ENCODE data around the gene RND1. TPM values are rescaled to one million over a fixed set of nuclear protein-coding genes. Genes with fewer than 3 reads are reported as not detected.

RND1 gene
- total and polyA plus RNA-seq, 2 of the 13 experiments (the other 11 are each of a cell fraction or from before 2014, with no cell fraction given): 1.8 to 1.9 TPM

- TF ChIP-seq SNAPC4 (CRISPR knock-in tag; IDR thresholded peaks at IDR 0.05) (no peak), ZNF234 (CRISPR knock-in tag; conservative IDR thresholded peaks at IDR 0.05) (no peak), KDM2A (CRISPR knock-in tag; IDR thresholded peaks at IDR 0.05; ENCODE audit: borderline replicate concordance, low read depth) (no peak; the same call in 1 of the 2 replicates), PITX1 (CRISPR knock-in tag; IDR thresholded peaks at IDR 0.05) (no peak), ZNF607 (CRISPR knock-in tag; IDR thresholded peaks at IDR 0.05; ENCODE audit: borderline replicate concordance) (no peak), KLF9 (CRISPR knock-in tag; IDR thresholded peaks at IDR 0.05; ENCODE audit: low read depth) (peak; percentile 38; the same call in 1 of the 2 replicates), SP2 (CRISPR knock-in tag; IDR thresholded peaks at IDR 0.05) (peak; percentile 76), ZNF710 (CRISPR knock-in tag; IDR thresholded peaks at IDR 0.05; ENCODE audit: borderline replicate concordance) (no peak; the same call in 1 of the 2 replicates), PCBP2 (optimal IDR thresholded peaks at IDR 0.05; ENCODE audit: low read depth, low read length, poor library complexity, severe bottlenecking) (no peak), RBAK (CRISPR knock-in tag; IDR thresholded peaks at IDR 0.05) (no peak), ZNF510 (CRISPR knock-in tag; IDR thresholded peaks at IDR 0.05; ENCODE audit: low read depth) (peak; percentile 82; the same call in 1 of the 2 replicates), FOXP1 (IDR thresholded peaks at IDR 0.05) (no peak), FOXP1 (CRISPR knock-in tag; IDR thresholded peaks at IDR 0.05) (no peak), ARNT (IDR thresholded peaks at IDR 0.05) (no peak), GLI4 (CRISPR knock-in tag; IDR thresholded peaks at IDR 0.05; ENCODE audit: borderline replicate concordance) (peak; percentile 63; the same call in 1 of the 2 replicates), ZNF124 (CRISPR knock-in tag; IDR thresholded peaks at IDR 0.05) (no peak), GABPB1 (CRISPR knock-in tag; IDR thresholded peaks at IDR 0.05) (peak; percentile 52; the same call in 1 of the 2 replicates), PHF5A (CRISPR knock-in tag; IDR thresholded peaks at IDR 0.05; ENCODE audit: low read depth, unreplicated experiment) (no peak), BCL3 (CRISPR knock-in tag; IDR thresholded peaks at IDR 0.05) (peak; percentile 26; the same call in 1 of the 2 replicates), ZBTB8A (CRISPR knock-in tag; IDR thresholded peaks at IDR 0.05; ENCODE audit: borderline replicate concordance, low read depth) (no peak)
Measured at GRCh38 chr12:48865281-48866051, at the start of gene RND1 (continued).

Measured in HepG2 (cell line).